Tibial nerve (tissue), 4 donors: Measurements from ENCODE around the gene PON3. TPM values are rescaled to one million over a fixed set of nuclear protein-coding genes. Genes with fewer than 3 reads are reported as not detected.

ENCODE experiments used
- DNase-seq, 2 donors: peaks; one replicate each; pipeline ENCODE4 v3.0.0-alpha.2; 2019; ENCODE audit warnings: low spot score in 2 of 2
- H3K27ac ChIP-seq, 4 donors: fragments of 200-600 bp; sonication (generic) in 3 of 4; one replicate each; pipeline ENCODE4 v1.5.1; 2017 to 2019; ENCODE audit warnings: mild to moderate bottlenecking in 1 of 4
- H3K27me3 ChIP-seq, 2 donors: fragments of 200-600 bp; sonication (generic) in 1 of 2; one replicate each; pipeline versions ENCODE4 v1.5.1 to v1.6.0; 2017 to 2019
- H3K36me3 ChIP-seq, 3 donors: fragments of 200-600 bp; sonication (generic); one replicate each; pipeline ENCODE4 v1.5.1; 2018 to 2019
- H3K4me1 ChIP-seq, 4 donors: fragments of 200-600 bp; sonication (generic) in 3 of 4; one replicate each; pipeline ENCODE4 v1.5.1; 2017 to 2019
- H3K4me3 ChIP-seq, 4 donors: fragments of 200-600 bp; sonication (generic) in 3 of 4; one replicate each; pipeline ENCODE4 v1.5.1; 2017 to 2019; ENCODE audit warnings: mild to moderate bottlenecking in 1 of 4, moderate library complexity in 1 of 4
- H3K9me3 ChIP-seq, 4 donors: fragments of 200-600 bp; sonication (generic) in 3 of 4; one replicate each; pipeline ENCODE4 v1.5.1; 2017 to 2019
- CTCF ChIP-seq, 5 experiments: fragments of 200-600 bp in 3 of 5; fragments of 450-650 bp in 2 of 5; sonication (generic) in 3 of 5; IDR thresholded peaks; one replicate each; pipeline ENCODE4 v1.5.1; 2016 to 2019; ENCODE audit warnings: antibody characterized with exemption in 5 of 5, mild to moderate bottlenecking in 3 of 5, moderate library complexity in 2 of 5
- EP300 ChIP-seq, 2 donors: sonication (generic); formaldehyde crosslinking; IDR thresholded peaks; one replicate each; pipeline ENCODE4 v1.6.1; 2017; ENCODE audit warnings: antibody characterized with exemption in 2 of 2, mild to moderate bottlenecking in 1 of 2
- POLR2A ChIP-seq, 2 donors: fragments of 450-650 bp; IDR thresholded peaks; one replicate each; pipeline ENCODE4 v1.6.1; 2017; ENCODE audit warnings: antibody characterized with exemption in 2 of 2, mild to moderate bottlenecking in 2 of 2, moderate library complexity in 2 of 2
- WGBS, 2 donors: methylation state at CpG; one replicate each; pipeline ENCODE4 v1.1.5; 2018; 5-methylcytosine and 5-hydroxymethylcytosine counted together
- total RNA-seq, 4 donors: library from RNA; depleted of rRNA; stranded (reverse); fragments of >200 nt; gene quantifications; one replicate each; pipeline ENCODE4 v1.1.0, GENCODE V29; 2016

PON3 gene
- total RNA-seq, 4 donors from 2014 or later, result 3.1 to 3.6 (median 3.2) TPM

- Histone ChIP-seq H3K27me3 (peaks cover 0 to 9% of the 10 kb centered on the region in 2 donors), H3K9me3 (no peaks in the 10 kb centered on the region), H3K4me3 (no peak overlapping the region), H3K4me1 (no peaks in the 10 kb centered on the region), H3K27ac (no peak overlapping the region), H3K36me3 (no peaks in the 10 kb centered on the region)
- DNase-seq, result no peak
- 97 to 100% methylated on average over 1 of the region's 1 CpG for WGBS, 2 donors
- no peak for TF ChIP-seq CTCF (IDR thresholded peaks at IDR 0.05)
Measured at GRCh38 chr7:95320651-95321050, 75.5 kb downstream of the PON3 start.

GRCh38 chr7:95319570-95319969 lies 76.6 kb downstream of the PON3 start:
- no peak for DNase-seq
- no peaks in the 10 kb centered on the region for H3K36me3 ChIP-seq
- TF ChIP-seq CTCF (IDR thresholded peaks at IDR 0.05) (no peak), POLR2A (IDR thresholded peaks at IDR 0.05) (no peak), EP300 (IDR thresholded peaks at IDR 0.05) (no peak)
- H3K4me3 ChIP-seq, result no peak overlapping the region
- WGBS, 2 donors, result 94 to 98% methylated on average over 1 of the region's 1 CpG
- no peaks in the 10 kb centered on the region for H3K9me3 ChIP-seq
- H3K4me1 ChIP-seq, result no peaks in the 10 kb centered on the region
- no peak overlapping the region for H3K27ac ChIP-seq
- H3K27me3 ChIP-seq, result peaks cover 0 to 3% of the 10 kb centered on the region in 2 donors

- DNase-seq, result no peak
- no peak overlapping the region for H3K27ac ChIP-seq
- H3K36me3 ChIP-seq, result no peaks in the 10 kb centered on the region
- H3K4me1 ChIP-seq, result no peaks in the 10 kb centered on the region
- H3K27me3 ChIP-seq, result no peaks in the 10 kb centered on the region
- TF ChIP-seq EP300 (IDR thresholded peaks at IDR 0.05) (no peak), POLR2A (IDR thresholded peaks at IDR 0.05) (no peak), CTCF (IDR thresholded peaks at IDR 0.05) (no peak)
- no peaks in the 10 kb centered on the region for H3K9me3 ChIP-seq
- no peak overlapping the region for H3K4me3 ChIP-seq
- 87 to 90% methylated on average over 8 of the region's 8 CpGs for WGBS, 2 donors
Measured at GRCh38 chr7:95318501-95319100, 77.6 kb downstream of the PON3 start.

GRCh38 chr7:95317966-95318365 lies 78.2 kb downstream of the PON3 start:
- no peak for TF ChIP-seq CTCF (IDR thresholded peaks at IDR 0.05)
- TF ChIP-seq EP300 (IDR thresholded peaks at IDR 0.05), result no peak
- no peak for TF ChIP-seq POLR2A (IDR thresholded peaks at IDR 0.05)
- 65 to 84% methylated on average over 3 of the region's 3 CpGs for WGBS, 2 donors

GRCh38 chr7:95317546-95317945 lies 78.6 kb downstream of the PON3 start:
- no peak overlapping the region for H3K27ac ChIP-seq
- no peak for DNase-seq
- no peaks in the 10 kb centered on the region for H3K9me3 ChIP-seq
- WGBS, 2 donors, result 33 to 41% methylated on average over 2 of the region's 2 CpGs
- H3K4me3 ChIP-seq, result no peak overlapping the region
- TF ChIP-seq EP300 (IDR thresholded peaks at IDR 0.05) (no peak), CTCF (IDR thresholded peaks at IDR 0.05) (no peak)
- no peaks in the 10 kb centered on the region for H3K4me1 ChIP-seq
- no peaks in the 10 kb centered on the region for H3K27me3 ChIP-seq
- no peaks in the 10 kb centered on the region for H3K36me3 ChIP-seq

More at GRCh38 chr7:95317966-95318365, 78.2 kb downstream of the PON3 start:
- DNase-seq, result no peak
- Histone ChIP-seq H3K4me1 (no peaks in the 10 kb centered on the region), H3K27me3 (no peaks in the 10 kb centered on the region), H3K9me3 (no peaks in the 10 kb centered on the region), H3K27ac (no peak overlapping the region), H3K36me3 (no peaks in the 10 kb centered on the region), H3K4me3 (no peak overlapping the region)
